ENCODE measurements around the gene MYO1B.

DNA sequence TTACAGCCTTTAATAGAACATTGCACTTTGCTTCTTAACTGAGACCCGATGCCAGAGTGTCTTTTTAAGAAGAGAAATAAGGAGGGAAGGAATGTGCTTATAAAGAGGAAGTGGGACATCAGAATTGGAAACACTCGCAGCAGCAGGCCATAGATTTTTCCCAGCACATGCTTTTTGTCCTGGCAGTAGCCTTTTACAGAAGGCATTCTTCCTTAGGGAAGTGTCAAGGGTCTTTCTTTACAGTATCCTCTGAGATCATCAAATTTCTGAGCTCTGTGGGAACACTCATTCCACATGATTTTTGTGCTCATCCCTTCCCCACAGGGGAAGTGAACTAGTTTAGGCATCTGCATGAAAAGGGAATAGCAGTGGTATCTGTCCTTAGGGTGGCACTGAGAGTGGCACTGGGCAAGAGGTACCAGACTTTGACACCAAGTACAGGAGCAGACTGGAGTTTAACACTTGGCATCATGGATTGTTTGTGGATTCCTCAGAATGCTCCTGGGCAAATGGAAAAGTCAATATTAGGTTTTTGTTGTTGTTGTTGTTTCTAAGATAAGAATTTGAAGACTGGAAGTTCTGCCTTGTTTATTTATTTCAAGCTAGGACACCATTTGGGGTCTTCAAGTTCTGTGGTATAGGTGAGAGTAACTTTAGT lies 4.1 kb downstream of the MYO1B start:
- TF ChIP-seq POLR2AphosphoS5 (IDR thresholded peaks at IDR 0.05; ENCODE audit: low read depth, low read length), result no peak
- TF ChIP-seq REST (IDR thresholded peaks at IDR 0.05; ENCODE audit: insufficient read depth in 1 of 2, low read depth in 2 of 2, low read length in 2 of 2), result no peak
